ENCODE measurements around the gene DNAJB2. TPM values are rescaled to one million over a fixed set of nuclear protein-coding genes. Genes with fewer than 3 reads are reported as not detected.
A peak's percentile ranks its signal among the peaks of the same experiment; 100 is the strongest.

DNAJB2 gene
- total RNA-seq = 10 to 100 TPM; 30.3 to 72.6 (median 35.1) TPM

- Histone ChIP-seq H3K4me1 (peaks cover 24 to 68% (median 31%) of the 10 kb centered on the region in 3 donors), H3K9me3 (no peaks in the 10 kb centered on the region), H3K27me3 (no peaks in the 10 kb centered on the region), H3K4me3 (peak within 1 kb of the TSS; percentile 62 to 95 (median 78)), H3K36me3 (peaks cover 0 to 41% (median 6%) of the 10 kb centered on the region in 3 donors), H3K27ac (peak within 1 kb of the TSS; percentile 95 to 99 (median 97))
- TF ChIP-seq CTCF (IDR thresholded peaks at IDR 0.05) (no peak), POLR2A (IDR thresholded peaks at IDR 0.05) (peak in 3 of 4 donors; percentile 80 to 96 (median 94))
- peak; percentile 94 for DNase-seq
- intact Hi-C loops (cut with DNase I) = no loop called here
- 0% methylated on average over 7 of the region's 65 CpGs for WGBS, 2 donors
These were observed at the start of gene DNAJB2 for GRCh38 chr2:219279151-219279915. TSS of gene DNAJB2 (plus strand) at chr2:219279366. CDS start at chr2:219279834, 468 bp downstream.

- TF ChIP-seq POLR2A (IDR thresholded peaks at IDR 0.05) = no peak
- TF ChIP-seq CTCF (IDR thresholded peaks at IDR 0.05) = no peak
- H3K4me1 ChIP-seq = peaks cover 18 to 44% (median 23%) of the 10 kb centered on the region in 3 donors
- peak overlapping the region; percentile 95 to 99 (median 95) for H3K27ac ChIP-seq
- intact Hi-C loops (cut with DNase I) = no loop called here
- 0 to 1% methylated on average over 18 to 22 of the region's 24 CpGs for WGBS, 2 donors
- DNase-seq = no peak
- H3K27me3 ChIP-seq = no peaks in the 10 kb centered on the region
- H3K36me3 ChIP-seq = peaks cover 22 to 64% (median 33%) of the 10 kb centered on the region in 3 donors
- H3K4me3 ChIP-seq = peak overlapping the region; percentile 84 to 90 (median 90)
- no peaks in the 10 kb centered on the region for H3K9me3 ChIP-seq
These were observed 49.1 kb upstream of the DNAJB2 start for GRCh38 chr2:219230059-219230540.

GRCh38 chr2:219234331-219234730 lies 44.8 kb upstream of the DNAJB2 start:
- DNase-seq = no peak
- Histone ChIP-seq H3K36me3 (peaks cover 27 to 79% (median 53%) of the 10 kb centered on the region in 3 donors), H3K9me3 (no peaks in the 10 kb centered on the region), H3K4me1 (peaks cover 7 to 19% (median 9%) of the 10 kb centered on the region in 3 donors), H3K27me3 (no peaks in the 10 kb centered on the region), H3K4me3 (no peak overlapping the region), H3K27ac (no peak overlapping the region)
- TF ChIP-seq POLR2A (IDR thresholded peaks at IDR 0.05) (no peak), CTCF (IDR thresholded peaks at IDR 0.05) (no peak)
- intact Hi-C loops (cut with DNase I) = no loop called here
- whole genome bisulfite sequencing, 2 donors = 90 to 96% methylated on average over 3 of the region's 3 CpGs

GRCh38 chr2:219243291-219243761 lies 35.8 kb upstream of the DNAJB2 start:
- intact Hi-C loops (cut with DNase I) = no loop called here
- WGBS, 2 donors = 57 to 70% methylated on average over 17 to 18 of the region's 28 CpGs
- Histone ChIP-seq H3K9me3 (no peaks in the 10 kb centered on the region), H3K4me3 (peak overlapping the region in 2 of 4 donors; percentile 27 to 34), H3K4me1 (peaks cover 18 to 38% (median 29%) of the 10 kb centered on the region in 3 donors), H3K27me3 (no peaks in the 10 kb centered on the region), H3K36me3 (peaks cover 0 to 30% (median 5%) of the 10 kb centered on the region in 3 donors), H3K27ac (peak overlapping the region in 1 of 4 donors; percentile 49)
- no peak for DNase-seq
- TF ChIP-seq POLR2A (IDR thresholded peaks at IDR 0.05) (no peak), CTCF (IDR thresholded peaks at IDR 0.05) (no peak)

GRCh38 chr2:219244789-219245147 lies 34.4 kb upstream of the DNAJB2 start:
- H3K27ac ChIP-seq = peak overlapping the region; percentile 93 to 96 (median 95)
- H3K9me3 ChIP-seq = no peaks in the 10 kb centered on the region
- WGBS, 2 donors = 35 to 46% methylated on average over 4 of the region's 6 CpGs
- intact Hi-C loops (cut with DNase I) = no loop called here
- no peak for TF ChIP-seq CTCF (IDR thresholded peaks at IDR 0.05)
- TF ChIP-seq POLR2A (IDR thresholded peaks at IDR 0.05) = no peak
- H3K4me3 ChIP-seq = peak overlapping the region; percentile 58 to 87 (median 82)
- peaks cover 0 to 25% (median 5%) of the 10 kb centered on the region in 3 donors for H3K36me3 ChIP-seq
- H3K27me3 ChIP-seq = no peaks in the 10 kb centered on the region
- DNase-seq = no peak
- peaks cover 32 to 53% (median 43%) of the 10 kb centered on the region in 3 donors for H3K4me1 ChIP-seq

Measured in esophagus squamous epithelium (tissue), 5 donors.